HEK293 (cell line): ENCODE results near the gene TPD52L1.

Source experiments
- CTCF ChIP-seq: fragments of 450-650 bp; formaldehyde crosslinking; IDR thresholded peaks from 2 replicates; pipeline ENCODE4 v1.5.1; 2016; ENCODE audit warnings: missing biosample characterization, missing genetic modification characterization
- KLF8 ChIP-seq: fragments of 450-650 bp; formaldehyde crosslinking; IDR thresholded peaks from 2 replicates; pipeline ENCODE4 v1.5.1; 2016; ENCODE audit warnings: missing biosample characterization, missing genetic modification characterization
- YY1 ChIP-seq: fragments of 450-650 bp; formaldehyde crosslinking; IDR thresholded peaks from 2 replicates; pipeline ENCODE4 v1.5.1; 2018; ENCODE audit warnings: missing biosample characterization, missing genetic modification characterization
- ZNF157 ChIP-seq: fragments of 450-650 bp; formaldehyde crosslinking; IDR thresholded peaks from 2 replicates; pipeline ENCODE4 v1.5.1; 2016; ENCODE audit warnings: missing biosample characterization, missing genetic modification characterization
- ZNF175 ChIP-seq: fragments of 450-650 bp; formaldehyde crosslinking; IDR thresholded peaks from 2 replicates; pipeline ENCODE4 v1.5.1; 2016; ENCODE audit warnings: missing biosample characterization, missing genetic modification characterization
- ZNF658 ChIP-seq: fragments of 450-650 bp; formaldehyde crosslinking; IDR thresholded peaks from 2 replicates; pipeline ENCODE4; 2016; ENCODE audit warnings: missing biosample characterization, missing genetic modification characterization
- TF ChIP-seq, protein P1 (sequence below): fragments of 450-650 bp; formaldehyde crosslinking; IDR thresholded peaks from 2 replicates; pipeline ENCODE4 v1.5.1; 2016; ENCODE audit warnings: missing biosample characterization, missing genetic modification characterization, low read depth

DNA sequence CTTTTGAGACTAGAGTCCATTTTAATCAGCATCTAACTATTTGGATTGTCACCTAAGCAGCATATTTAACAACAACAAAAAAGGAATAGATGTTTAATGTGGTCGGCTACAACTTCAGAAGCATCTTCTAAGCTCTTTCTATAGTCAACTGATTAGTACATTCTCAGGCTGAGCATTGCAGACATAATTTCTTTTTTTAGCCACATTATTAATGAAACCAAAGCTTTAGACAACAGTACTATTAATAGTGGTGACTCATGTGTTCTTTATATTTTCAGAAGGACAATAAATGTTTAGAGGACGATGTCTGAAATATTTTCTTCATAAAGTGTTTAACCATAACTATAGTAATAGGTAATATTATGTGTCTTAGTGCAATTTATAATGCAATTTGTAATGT is 52.4 kb downstream of the TPD52L1 start:
- TF ChIP-seq ZNF175 (tag by site-specific recombination) = no peak
- TF ChIP-seq KLF8 (tag by site-specific recombination) = no peak
- TF ChIP-seq ZNF658 (tag by site-specific recombination) = no peak
- TF ChIP-seq CTCF (tag by site-specific recombination) = no peak
- TF ChIP-seq, protein P1, sequence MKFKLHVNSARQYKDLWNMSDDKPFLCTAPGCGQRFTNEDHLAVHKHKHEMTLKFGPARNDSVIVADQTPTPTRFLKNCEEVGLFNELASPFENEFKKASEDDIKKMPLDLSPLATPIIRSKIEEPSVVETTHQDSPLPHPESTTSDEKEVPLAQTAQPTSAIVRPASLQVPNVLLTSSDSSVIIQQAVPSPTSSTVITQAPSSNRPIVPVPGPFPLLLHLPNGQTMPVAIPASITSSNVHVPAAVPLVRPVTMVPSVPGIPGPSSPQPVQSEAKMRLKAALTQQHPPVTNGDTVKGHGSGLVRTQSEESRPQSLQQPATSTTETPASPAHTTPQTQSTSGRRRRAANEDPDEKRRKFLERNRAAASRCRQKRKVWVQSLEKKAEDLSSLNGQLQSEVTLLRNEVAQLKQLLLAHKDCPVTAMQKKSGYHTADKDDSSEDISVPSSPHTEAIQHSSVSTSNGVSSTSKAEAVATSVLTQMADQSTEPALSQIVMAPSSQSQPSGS (tag by site-specific recombination) = no peak
- no peak for TF ChIP-seq ZNF157
- TF ChIP-seq YY1 (tag by site-specific recombination) = no peak
